Renal pelvis (tissue), 4 donors: Measurements from ENCODE around the gene RCE1. TPM values are rescaled to one million over a fixed set of nuclear protein-coding genes. Genes with fewer than 3 reads are reported as not detected.

Source experiments
- DNase-seq: peaks from one replicate; pipeline ENCODE4 v3.0.0-alpha.2; 2013
- polyA plus RNA-seq, 3 donors: library from polyadenylated mRNA; unstranded; fragments of 120-200 nt; gene quantifications; one replicate each; pipeline ENCODE4 v1.2.1, GENCODE V29; 2013; ENCODE audit not compliant: insufficient read length in 3 of 3

Gene RCE1
- polyA plus RNA-seq, 3 donors, result 25.4 to 34.2 (median 33.5) TPM

DNA sequence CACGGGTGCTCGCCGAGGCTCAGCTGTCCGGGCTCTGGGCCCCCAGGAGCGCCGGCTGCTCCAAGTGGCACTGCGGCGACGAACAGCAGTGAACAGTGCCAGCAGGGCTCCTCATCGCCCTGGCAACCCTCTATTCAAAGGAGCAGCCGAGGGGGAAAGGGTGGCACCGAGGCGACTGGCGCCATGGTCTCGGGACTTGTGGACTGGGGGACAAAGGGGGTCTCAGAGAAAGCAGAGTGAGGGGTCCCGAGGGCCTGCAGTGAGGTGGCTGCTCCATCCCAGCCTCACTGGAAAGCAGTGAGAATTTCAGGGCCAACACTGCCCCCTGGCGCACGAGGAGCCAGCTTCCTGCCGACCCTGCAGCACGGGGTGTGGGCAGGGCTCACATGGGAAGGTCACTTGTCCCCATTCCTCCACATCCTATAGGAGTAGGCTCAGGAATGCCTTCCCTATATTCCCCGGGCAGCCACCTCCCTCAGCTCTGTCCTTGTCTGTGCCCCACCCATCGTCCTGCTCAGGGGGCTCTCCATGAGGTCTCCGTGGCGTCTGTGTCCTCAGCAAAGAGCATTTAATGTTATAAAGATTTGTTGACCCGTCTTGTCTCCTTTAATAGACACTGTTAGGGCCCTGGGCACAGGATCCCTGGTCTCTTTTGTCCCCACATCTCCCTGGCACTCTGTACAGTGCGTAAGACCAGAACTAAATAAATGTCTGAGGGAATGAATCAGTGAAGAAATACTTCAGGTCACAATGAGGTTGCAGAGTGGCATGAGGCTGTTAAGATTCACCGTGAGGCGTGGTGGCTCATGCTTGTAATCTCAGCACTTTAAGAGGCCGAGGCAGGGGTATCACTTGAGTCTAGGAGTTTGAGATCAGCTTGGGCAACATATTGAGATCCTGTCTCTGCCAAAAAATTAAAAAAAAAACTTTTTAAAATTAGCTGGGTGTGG lies 40.0 kb downstream of the RCE1 start:
- DNase-seq, result no peak

DNA sequence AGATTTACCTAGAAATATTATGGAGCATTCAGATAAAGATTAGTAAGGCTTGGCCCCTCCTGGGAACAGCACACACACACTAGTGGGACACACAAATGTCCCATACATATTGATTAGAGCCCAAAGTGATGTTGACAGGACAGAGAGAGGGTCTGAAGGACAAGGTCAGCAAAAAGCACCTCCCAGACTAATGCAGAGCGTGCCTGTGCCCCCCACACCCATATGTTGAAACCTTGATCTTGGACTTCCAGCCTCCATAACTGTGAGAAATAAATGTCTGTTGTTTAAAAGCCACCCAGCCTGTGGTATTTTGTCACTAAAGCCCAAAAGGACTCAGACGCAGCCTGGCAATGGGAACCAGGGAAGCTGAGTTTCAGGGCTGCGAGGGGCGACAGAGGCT lies 41.2 kb downstream of the RCE1 start:
- no peak for DNase-seq

DNA sequence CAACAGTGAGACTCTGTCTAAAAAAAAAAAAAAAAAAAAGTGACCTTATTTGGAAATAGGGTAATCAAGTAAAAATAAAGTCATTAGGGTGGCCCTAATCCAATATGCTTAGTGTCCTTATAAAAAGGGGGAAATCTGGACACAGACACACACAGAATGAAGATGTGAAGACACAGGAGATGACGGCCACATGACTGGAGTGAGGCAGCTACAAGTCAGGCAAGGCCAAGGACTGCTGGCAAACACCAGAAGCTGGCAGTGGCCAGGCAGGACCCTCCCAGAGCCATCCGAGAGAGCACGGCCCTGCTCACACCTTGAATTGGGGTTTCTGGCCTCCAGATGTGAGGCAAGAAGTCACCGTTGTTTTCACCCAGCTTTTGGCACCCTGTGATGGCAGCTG lies 42.2 kb downstream of the RCE1 start:
- DNase-seq, result no peak

DNA sequence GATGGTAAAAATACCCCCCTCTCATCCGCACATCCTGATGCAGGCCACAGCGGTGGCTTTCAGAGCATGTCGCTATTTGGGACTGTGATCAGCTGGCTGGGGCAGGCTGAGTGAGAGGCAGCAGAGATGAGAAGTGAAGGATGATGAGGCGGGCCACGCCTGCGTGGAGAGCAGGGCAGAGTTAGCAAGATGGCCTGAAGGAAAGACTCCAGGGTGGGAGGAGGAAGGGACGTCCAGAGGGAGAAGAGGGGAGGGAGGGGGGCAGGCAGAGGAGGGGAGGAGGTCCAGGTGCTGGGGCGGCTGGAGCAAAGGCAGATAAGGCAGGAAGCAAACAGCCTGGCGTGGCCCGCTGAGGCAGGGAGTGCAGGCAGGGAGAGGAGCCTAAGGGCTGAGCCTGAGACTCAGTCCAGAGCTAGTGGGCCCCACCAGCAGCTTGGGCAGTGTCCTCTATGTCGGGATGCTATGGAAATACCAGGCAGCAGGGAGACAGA lies 42.8 kb downstream of the RCE1 start:
- no peak for DNase-seq

DNA sequence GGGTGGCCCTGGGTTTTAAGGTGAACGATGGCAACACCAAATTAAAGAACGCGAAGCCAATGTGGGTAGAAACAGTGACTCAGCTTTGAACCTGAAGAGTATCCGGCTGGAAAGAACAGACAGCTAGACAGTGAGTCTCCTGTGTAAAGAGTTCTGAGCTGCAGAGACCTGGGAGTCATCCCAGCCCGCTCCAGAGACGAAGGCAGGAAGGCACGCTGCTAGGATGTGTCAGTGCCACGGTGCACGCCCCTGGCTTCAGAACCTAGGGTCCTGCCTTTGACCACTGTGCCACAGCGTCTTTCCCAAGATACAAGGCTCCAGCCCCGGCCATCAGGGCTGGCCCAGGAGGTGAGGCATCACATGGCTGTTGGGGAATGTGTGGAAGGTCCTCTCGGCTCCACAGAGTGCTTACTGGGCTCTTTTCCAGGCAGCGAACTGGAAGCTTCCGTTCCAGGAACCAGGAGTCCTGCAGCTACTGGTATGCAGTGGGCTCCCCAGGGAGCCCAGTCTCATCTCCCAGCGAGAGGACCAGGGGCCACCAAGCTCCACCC lies 43.5 kb downstream of the RCE1 start:
- DNase-seq, result no peak

DNA sequence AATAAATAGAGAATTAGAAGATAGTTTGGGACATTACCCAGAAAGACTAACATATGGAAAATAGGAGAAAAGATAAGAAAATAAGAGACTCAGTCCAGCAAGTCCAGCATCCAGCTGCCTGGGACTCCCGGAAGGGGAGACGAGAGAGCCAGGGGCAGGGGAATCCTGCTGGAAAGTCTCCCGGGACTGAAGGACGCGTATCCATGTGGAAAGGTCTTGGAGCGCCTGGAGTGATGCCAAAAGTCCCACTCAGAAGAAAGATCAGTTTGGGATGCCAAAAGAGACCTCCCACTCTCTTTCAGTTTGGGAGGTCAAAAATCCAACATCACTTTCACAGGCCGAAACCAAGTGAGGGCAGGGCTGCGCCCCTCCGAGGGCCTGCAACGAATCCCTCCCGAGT lies 44.3 kb downstream of the RCE1 start:
- no peak for DNase-seq

DNA sequence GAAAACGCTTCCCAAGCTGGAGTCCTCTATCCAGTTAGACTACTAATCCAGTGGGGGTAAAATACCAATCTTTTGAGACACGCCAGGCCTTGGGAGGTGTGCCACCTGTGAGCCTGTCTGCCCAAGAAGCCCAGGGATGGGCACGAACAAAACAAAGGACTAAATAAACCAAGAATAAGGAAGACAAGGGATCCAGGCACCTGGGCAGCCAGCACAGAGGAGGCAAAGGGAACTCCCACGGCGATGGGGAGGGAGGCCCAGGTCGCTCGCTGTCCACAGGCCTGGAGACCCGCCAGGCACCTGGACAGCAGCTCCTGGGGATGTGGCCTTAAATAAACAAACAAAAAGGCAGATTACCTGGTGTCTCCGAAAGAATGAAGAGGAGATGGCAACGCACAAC lies 45.0 kb downstream of the RCE1 start:
- no peak for DNase-seq

DNA sequence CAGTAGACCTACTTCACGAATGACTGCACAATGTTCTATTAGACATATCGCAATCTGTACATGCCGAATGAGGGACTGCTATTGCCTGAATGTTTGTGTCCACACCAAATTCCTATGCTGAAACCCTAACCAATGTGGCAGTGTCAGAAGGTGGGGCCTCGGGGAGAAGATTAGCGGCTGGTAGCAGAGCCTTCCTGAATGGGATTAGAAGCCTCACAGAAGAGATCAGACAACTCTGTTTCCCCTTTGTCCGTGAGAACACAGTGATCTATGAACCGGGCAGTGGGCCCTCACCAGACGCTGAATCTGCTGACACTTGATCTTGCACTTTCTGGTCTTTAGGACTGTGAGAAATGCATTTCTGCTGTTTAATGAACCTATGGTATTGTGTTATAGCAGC lies 46.7 kb downstream of the RCE1 start:
- DNase-seq, result no peak

DNA sequence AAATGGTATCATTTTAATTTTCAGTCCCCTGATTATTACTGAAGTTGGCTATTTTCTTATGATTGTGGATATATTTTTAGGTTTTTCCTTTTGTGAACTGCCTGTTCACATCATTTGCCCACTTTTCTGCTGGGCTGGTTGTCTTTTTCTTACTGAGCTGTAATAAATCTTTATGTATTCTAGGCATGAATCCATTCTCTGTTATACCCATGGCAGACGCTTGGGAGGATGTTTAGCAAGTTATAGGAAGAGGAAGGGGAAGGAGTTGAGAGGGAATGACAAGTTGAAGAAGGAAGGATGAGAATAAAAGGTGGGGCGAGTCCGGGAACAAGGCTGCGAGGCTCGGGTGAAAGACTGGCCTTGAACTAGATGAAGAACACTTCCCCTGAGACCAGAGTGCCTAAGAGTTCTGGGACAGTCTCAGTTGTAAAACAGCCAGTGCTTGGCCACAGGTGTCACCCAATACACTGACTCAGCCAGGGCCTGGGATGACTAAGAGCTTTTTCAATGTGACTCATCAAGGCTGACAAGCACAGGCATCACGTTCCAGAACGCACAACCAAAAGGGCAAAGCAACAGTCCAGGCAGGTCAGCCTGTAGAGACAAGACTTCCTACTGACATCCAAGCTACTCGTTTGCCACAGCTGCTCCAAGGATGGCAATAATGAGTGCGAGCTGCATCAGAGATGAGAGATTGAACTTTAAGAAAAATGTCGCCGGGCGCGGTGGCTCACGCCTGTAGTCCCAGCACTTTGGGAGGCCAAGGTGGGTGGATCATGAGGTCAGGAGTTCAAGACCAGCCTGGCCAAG lies 48.8 kb downstream of the RCE1 start:
- DNase-seq, result no peak

DNA sequence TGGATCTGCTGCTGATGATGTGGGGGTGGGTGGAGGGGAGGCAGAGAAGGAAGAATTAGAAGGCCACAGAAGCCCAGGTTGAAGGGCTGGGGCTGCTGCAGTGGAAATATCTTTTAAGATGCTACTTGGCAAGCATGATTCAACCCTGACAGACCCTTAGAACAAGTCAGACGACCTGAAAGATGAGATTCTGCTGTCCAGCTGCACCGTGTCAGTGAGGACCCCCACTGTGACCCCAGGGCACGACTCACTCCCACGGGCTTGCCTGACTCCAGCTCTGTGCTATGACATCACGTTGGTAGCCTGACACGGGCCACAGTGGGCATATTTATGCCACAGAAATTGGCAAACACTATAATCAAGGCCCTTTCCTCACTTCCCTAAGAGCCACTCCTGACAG lies 49.7 kb downstream of the RCE1 start:
- DNase-seq, result peak; percentile 55

DNA sequence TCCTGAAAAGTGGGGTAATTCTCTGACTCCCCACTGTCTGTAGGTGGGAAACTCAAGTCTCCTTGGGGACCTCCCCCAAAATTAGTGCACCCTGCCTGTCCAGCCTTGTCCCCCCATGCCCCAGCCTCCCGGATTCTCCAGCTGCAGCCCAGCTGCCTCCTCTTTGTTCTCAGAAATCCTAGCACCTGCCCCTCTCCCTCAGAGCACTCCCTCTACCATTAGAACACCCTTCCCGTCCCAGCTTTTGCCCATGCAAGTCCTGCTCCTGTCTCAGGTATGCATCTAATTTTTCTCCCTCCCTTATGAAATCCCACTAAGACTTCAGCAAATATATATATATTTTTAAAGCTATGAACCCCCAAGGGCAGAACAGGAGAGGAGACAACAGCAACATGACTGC lies 50.9 kb downstream of the RCE1 start:
- DNase-seq, result no peak

Other genes starting within 250 kb of the RCE1 start
- 10 to 100 TPM; 77.2 to 97.2 (median 92.4) TPM for gene RBM14, start 226.8 kb upstream of the RCE1 start, polyA plus RNA-seq
- 100 to 1,000 TPM; 251 to 282 (median 270) TPM for gene RBM4, start 204.7 kb upstream of the RCE1 start, polyA plus RNA-seq
- gene RBM4B, start 165.6 kb upstream of the RCE1 start, polyA plus RNA-seq, result 10 to 100 TPM; 60.9 to 80.4 (median 76.6) TPM
- 10 to 100 TPM; 52.7 to 71.6 (median 56.2) TPM for gene SPTBN2, start 114.2 kb upstream of the RCE1 start, polyA plus RNA-seq
- gene LRFN4, start 13.6 kb downstream of the RCE1 start, polyA plus RNA-seq, result 10 to 100 TPM; 21.8 to 30.7 (median 27.3) TPM
- 10 to 100 TPM; 56.3 to 61.7 (median 56.8) TPM for gene PC, start 114.9 kb downstream of the RCE1 start, polyA plus RNA-seq
- under 1 TPM in 2 of 3 donors, not detected in 1; 0.07 to 0.44 TPM for gene C11orf86, start 131.9 kb downstream of the RCE1 start, polyA plus RNA-seq
- under 1 TPM; 0.16 to 0.30 (median 0.18) TPM for gene SYT12, start 179.7 kb downstream of the RCE1 start, polyA plus RNA-seq
- gene RHOD, start 213.4 kb downstream of the RCE1 start, polyA plus RNA-seq, result 10 to 100 TPM in 2 of 3 donors, 1 to 10 TPM in 1; 8.1 to 11.5 (median 10.5) TPM